ENCODE results near the gene HHIPL1. TPM values are rescaled to one million over a fixed set of nuclear protein-coding genes. Genes with fewer than 3 reads are reported as not detected.

HHIPL1 gene
- total RNA-seq, 4 donors from 2014 or later: 2.7 to 9.6 (median 3.7) TPM

GRCh38 chr14:99681101-99681831 is 36.3 kb downstream of the HHIPL1 start:
- H3K4me1 ChIP-seq: peaks cover 0 to 24% (median 7%) of the 10 kb centered on the region in 3 donors
- no peaks in the 10 kb centered on the region for H3K36me3 ChIP-seq
- no peak for TF ChIP-seq POLR2A (IDR thresholded peaks at IDR 0.05)
- no peak for TF ChIP-seq EP300 (IDR thresholded peaks at IDR 0.05)
- no peak for TF ChIP-seq CTCF (IDR thresholded peaks at IDR 0.05)
- TF ChIP-seq POLR2AphosphoS5 (IDR thresholded peaks at IDR 0.05): no peak
- no peak overlapping the region for H3K4me3 ChIP-seq
- peaks cover 11% of the 10 kb centered on the region for H3K27me3 ChIP-seq
- 50 to 90% methylated on average over 1 to 2 of the region's 12 CpGs for WGBS, 2 donors (ENCODE audit: low coverage in 1 of 2)
- peaks cover 0 to 23% (median 0%) of the 10 kb centered on the region in 3 donors for H3K9me3 ChIP-seq
- H3K27ac ChIP-seq: no peak overlapping the region
- ATAC-seq: no peak

- no peaks in the 10 kb centered on the region for H3K36me3 ChIP-seq
- peaks cover 0 to 23% (median 0%) of the 10 kb centered on the region in 3 donors for H3K9me3 ChIP-seq
- peaks cover 6% of the 10 kb centered on the region for H3K27me3 ChIP-seq
- TF ChIP-seq POLR2A (IDR thresholded peaks at IDR 0.05) (no peak), POLR2AphosphoS5 (IDR thresholded peaks at IDR 0.05) (no peak), EP300 (IDR thresholded peaks at IDR 0.05) (no peak), CTCF (IDR thresholded peaks at IDR 0.05) (no peak)
- H3K27ac ChIP-seq: no peak overlapping the region
- ATAC-seq: no peak
- no peak overlapping the region for H3K4me3 ChIP-seq
- 74 to 75% methylated on average over 6 to 11 of the region's 11 CpGs for WGBS, 2 donors (ENCODE audit: low coverage in 1 of 2)
- peaks cover 0 to 24% (median 7%) of the 10 kb centered on the region in 3 donors for H3K4me1 ChIP-seq
These were observed 36.9 kb downstream of the HHIPL1 start for GRCh38 chr14:99681832-99682148.

DNA sequence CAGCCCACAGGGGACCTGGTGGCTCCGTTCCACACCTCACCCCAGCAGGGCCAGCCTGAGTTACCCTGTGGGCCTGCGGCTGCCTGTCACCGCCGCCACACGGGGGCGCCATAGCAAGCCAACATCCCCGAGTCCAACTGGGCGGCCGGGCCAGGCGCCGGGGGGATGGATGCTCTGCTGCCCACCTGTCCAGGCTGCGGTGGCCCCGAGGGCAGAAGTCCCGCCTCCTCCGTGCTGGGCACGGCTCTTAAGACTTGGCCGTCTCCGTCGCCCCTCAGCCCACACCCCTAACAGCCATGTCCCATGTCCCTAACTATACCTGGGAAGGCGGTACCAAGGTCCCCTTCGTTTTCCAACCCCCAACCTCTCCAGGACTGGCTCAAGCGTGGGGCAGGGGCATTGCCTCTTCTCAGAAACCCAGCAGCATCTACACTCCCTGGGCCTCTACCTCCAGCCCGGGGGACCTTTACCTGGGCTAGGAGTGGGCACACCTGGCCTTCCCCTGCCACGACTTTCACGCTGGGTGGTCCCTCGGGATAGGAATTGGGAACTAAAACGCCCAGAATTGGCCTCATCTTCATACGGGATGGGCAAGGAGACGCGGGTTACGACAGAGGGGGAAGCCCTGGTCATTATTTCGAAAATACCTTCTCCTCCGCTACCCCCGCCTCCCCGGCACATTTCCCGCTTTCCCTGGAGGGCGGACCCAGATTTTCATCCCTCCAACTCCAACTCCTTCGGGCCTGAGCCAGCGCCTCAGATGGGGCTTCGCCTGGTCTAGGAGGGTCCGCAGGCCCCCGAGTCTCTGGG is 38.1 kb downstream of the HHIPL1 start:
- ATAC-seq: peak; percentile 25
- peak in 3 of 4 experiments; percentile 82 to 95 (median 91) for TF ChIP-seq CTCF (IDR thresholded peaks at IDR 0.05)
- TF ChIP-seq EP300 (IDR thresholded peaks at IDR 0.05): no peak
- TF ChIP-seq POLR2A (IDR thresholded peaks at IDR 0.05): no peak
- no peak for TF ChIP-seq POLR2AphosphoS5 (IDR thresholded peaks at IDR 0.05)
- WGBS, 2 donors (ENCODE audit: low coverage in 1 of 2): 0% methylated on average over 4 to 19 of the region's 42 CpGs
- Histone ChIP-seq H3K27me3 (peaks cover 6% of the 10 kb centered on the region), H3K4me3 (peak overlapping the region; percentile 72), H3K9me3 (peaks cover 0 to 16% (median 0%) of the 10 kb centered on the region in 3 donors), H3K4me1 (peaks cover 0 to 24% (median 7%) of the 10 kb centered on the region in 3 donors), H3K36me3 (no peaks in the 10 kb centered on the region), H3K27ac (peak overlapping the region; percentile 74 to 96 (median 92))

DNA sequence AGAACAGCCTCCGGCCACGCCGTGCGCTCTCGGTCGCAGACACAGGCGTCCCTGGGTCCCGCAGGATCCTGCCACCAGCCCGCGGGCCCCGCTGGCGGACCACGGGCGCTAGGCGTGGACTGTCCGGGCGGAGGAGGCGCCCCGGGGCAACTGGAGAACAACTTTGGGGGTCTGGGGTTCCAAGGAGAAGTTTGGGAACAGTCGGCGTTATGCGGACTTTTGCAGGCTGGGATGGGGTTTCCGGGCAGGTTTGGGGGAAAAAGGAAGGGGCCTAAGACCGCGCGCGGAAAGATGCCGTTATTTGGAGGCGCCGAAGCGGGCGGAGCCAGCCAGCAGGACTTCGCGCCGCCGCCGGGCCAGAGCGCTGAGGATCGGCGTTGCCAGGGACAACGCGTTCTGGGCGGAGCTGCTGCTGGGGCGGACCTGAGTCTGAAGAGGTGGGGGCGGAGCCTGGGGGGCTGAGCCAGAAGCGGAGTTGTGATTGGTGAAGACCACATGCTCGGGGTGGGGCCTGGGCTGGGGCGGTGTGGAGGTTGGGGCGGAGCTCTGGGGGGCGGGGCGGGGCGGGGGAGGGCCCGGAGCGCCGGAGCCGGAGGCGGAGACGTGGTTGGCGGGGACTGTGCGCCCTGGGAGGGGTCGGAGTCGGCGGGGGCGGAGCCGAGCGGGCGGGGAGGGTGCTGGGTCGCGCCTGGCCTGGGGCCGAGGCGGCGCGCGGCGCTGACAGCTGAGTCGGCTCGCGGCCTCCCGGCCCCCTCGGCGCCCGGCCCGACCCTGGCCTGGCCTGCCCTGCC is 38.9 kb downstream of the HHIPL1 start, which contains the start of gene CYP46A1:
Gene CYP46A1, plus strand, starts transcription at position 680 of the 791 bp plus-strand sequence. CDS start 120 bp downstream, outside the sequence.
- peak within 1 kb of the TSS; percentile 72 for H3K4me3 ChIP-seq
- peaks cover 0 to 24% (median 7%) of the 10 kb centered on the region in 3 donors for H3K4me1 ChIP-seq
- ATAC-seq: peak; percentile 95
- peaks cover 0 to 8% (median 0%) of the 10 kb centered on the region in 3 donors for H3K9me3 ChIP-seq
- H3K36me3 ChIP-seq: no peaks in the 10 kb centered on the region
- H3K27me3 ChIP-seq: peaks cover 6% of the 10 kb centered on the region
- H3K27ac ChIP-seq: peak within 1 kb of the TSS; percentile 74 to 96 (median 92)
- 0% methylated on average over 3 of the region's 83 CpGs; no CpG with 5 or more reads in 1 of the 2 donors for WGBS, 2 donors (ENCODE audit: low coverage in 1 of 2)
- TF ChIP-seq EP300 (IDR thresholded peaks at IDR 0.05) (no peak), CTCF (IDR thresholded peaks at IDR 0.05) (peak in 1 of 4 experiments; percentile 25), POLR2AphosphoS5 (IDR thresholded peaks at IDR 0.05) (peak; percentile 55), POLR2A (IDR thresholded peaks at IDR 0.05) (no peak)
